ENCODE data around the gene SH3YL1. TPM values are rescaled to one million over a fixed set of nuclear protein-coding genes. Genes with fewer than 3 reads are reported as not detected.
A peak's percentile ranks its signal among the peaks of the same experiment; 100 is the strongest.

The SH3YL1 gene
- total RNA-seq, 1 experiment from 2014 or later, result 26.5 TPM

- Histone ChIP-seq H3K56ac (ENCODE audit: insufficient read length, low read depth, low read length) (no peak within 1 kb of the TSS), H4K8ac (replicated peaks; ENCODE audit: insufficient read length, low read depth, low read length) (no peak within 1 kb of the TSS), H2BK120ac (ENCODE audit: low read depth, low read length, poor library complexity, severe bottlenecking) (no peak within 1 kb of the TSS), H3K27ac (ENCODE audit: insufficient read length, low read depth, low read length) (no peak within 1 kb of the TSS), H3K9me3 (ENCODE audit: control insufficient read depth, low read depth, low read length) (no peaks in the 10 kb centered on the region), H2BK20ac (ENCODE audit: low read depth, low read length, poor library complexity, severe bottlenecking) (no peak within 1 kb of the TSS), H2BK12ac (ENCODE audit: insufficient read length, low read depth, low read length) (no peak within 1 kb of the TSS), H3K4me2 (ENCODE audit: insufficient read depth, insufficient read length, low read length) (peak within 1 kb of the TSS; percentile 76), H4K5ac (ENCODE audit: insufficient read length, low read depth, low read length) (no peak within 1 kb of the TSS), H3K79me1 (ENCODE audit: insufficient read depth, low read depth, low read length, poor library complexity, severe bottlenecking) (no peaks in the 10 kb centered on the region), H3K27me3 (ENCODE audit: insufficient read depth, low read length) (peaks cover 8% of the 10 kb centered on the region; the same call in 1 of the 2 replicates), H2BK15ac (ENCODE audit: low read depth, low read length) (no peak within 1 kb of the TSS), H3K14ac (ENCODE audit: insufficient read depth, low read length) (no peak within 1 kb of the TSS), H3K79me2 (ENCODE audit: insufficient read depth, low read length) (no peaks in the 10 kb centered on the region), H2AK5ac (ENCODE audit: insufficient read length, low read length) (no peak within 1 kb of the TSS), H3T11ph (ENCODE audit: low read length) (no peak within 1 kb of the TSS), H3K4me1 (ENCODE audit: insufficient read depth, low read length) (peaks cover 16% of the 10 kb centered on the region), H4K20me1 (ENCODE audit: control insufficient read depth, insufficient read depth, insufficient read length) (no peaks in the 10 kb centered on the region), H3K23ac (ENCODE audit: insufficient read length, low read depth, low read length) (no peak within 1 kb of the TSS), H2AFZ (ENCODE audit: low read length) (no peak within 1 kb of the TSS), H4K91ac (ENCODE audit: insufficient read length, low read depth, low read length) (no peak within 1 kb of the TSS), H3K18ac (ENCODE audit: insufficient read length, low read depth, low read length) (no peak within 1 kb of the TSS), H3K9ac (ENCODE audit: extremely low read depth, insufficient read length, low read length) (no peak within 1 kb of the TSS), H3K4ac (ENCODE audit: low read depth, low read length) (no peak within 1 kb of the TSS), H3K23me2 (ENCODE audit: insufficient read length, low read depth, low read length, poor library complexity, severe bottlenecking) (peaks cover 18% of the 10 kb centered on the region), H2BK5ac (ENCODE audit: insufficient read length, low read length) (no peak within 1 kb of the TSS)
- Mint-ChIP-seq H3K27ac (no peak within 1 kb of the TSS), H3K4me1 (peaks cover 39 to 42% of the 10 kb centered on the region in 2 experiments), H3K4me3 (peak within 1 kb of the TSS; percentile 45 to 84), H3K36me3 (ENCODE audit: insufficient read depth in 1 of 3, low read depth in 3 of 3) (peaks cover 0 to 5% (median 0%) of the 10 kb centered on the region in 3 experiments; a peak in 3 of 7 replicates), H3K27me3 (ENCODE audit: low read depth) (peaks cover 72% of the 10 kb centered on the region), H3K9me3 (no peaks in the 10 kb centered on the region)
- no CpG with 5 or more reads among the region's 128 CpGs for WGBS (ENCODE audit: extremely low coverage, insufficient read length, low lambda C conversion rate)
- TF ChIP-seq, protein P1, sequence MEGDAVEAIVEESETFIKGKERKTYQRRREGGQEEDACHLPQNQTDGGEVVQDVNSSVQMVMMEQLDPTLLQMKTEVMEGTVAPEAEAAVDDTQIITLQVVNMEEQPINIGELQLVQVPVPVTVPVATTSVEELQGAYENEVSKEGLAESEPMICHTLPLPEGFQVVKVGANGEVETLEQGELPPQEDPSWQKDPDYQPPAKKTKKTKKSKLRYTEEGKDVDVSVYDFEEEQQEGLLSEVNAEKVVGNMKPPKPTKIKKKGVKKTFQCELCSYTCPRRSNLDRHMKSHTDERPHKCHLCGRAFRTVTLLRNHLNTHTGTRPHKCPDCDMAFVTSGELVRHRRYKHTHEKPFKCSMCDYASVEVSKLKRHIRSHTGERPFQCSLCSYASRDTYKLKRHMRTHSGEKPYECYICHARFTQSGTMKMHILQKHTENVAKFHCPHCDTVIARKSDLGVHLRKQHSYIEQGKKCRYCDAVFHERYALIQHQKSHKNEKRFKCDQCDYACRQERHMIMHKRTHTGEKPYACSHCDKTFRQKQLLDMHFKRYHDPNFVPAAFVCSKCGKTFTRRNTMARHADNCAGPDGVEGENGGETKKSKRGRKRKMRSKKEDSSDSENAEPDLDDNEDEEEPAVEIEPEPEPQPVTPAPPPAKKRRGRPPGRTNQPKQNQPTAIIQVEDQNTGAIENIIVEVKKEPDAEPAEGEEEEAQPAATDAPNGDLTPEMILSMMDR (conservative IDR thresholded peaks at IDR 0.05), result no peak
- DNase-seq, result peak; percentile 33
Observed at GRCh38 chr2:287911-288757, 24.3 kb upstream of the SH3YL1 start, which contains the start of gene ALKAL2. Gene ALKAL2 (minus strand): TSS chr2:288091. CDS start chr2:287835, 256 bp downstream.

All from H9 (cell line).